Osteoblast (primary cell): ENCODE measurements around the gene NOTCH4. TPM values are rescaled to one million over a fixed set of nuclear protein-coding genes. Genes with fewer than 3 reads are reported as not detected.

ENCODE experiments used
- DNase-seq: peaks from one replicate; pipeline ENCODE4 v3.0.0; 2011; ENCODE audit warnings: low spot score, mixed read lengths; ENCODE audit not compliant: insufficient read length; ENCODE audit errors: missing footprints
- H2AFZ ChIP-seq: 2 replicates; pipeline ENCODE4 v1.6.0; 2011; ENCODE audit warnings: mild to moderate bottlenecking, low read length
- H3K27ac ChIP-seq: 2 replicates; pipeline ENCODE4 v1.5.1; 2011; ENCODE audit warnings: mild to moderate bottlenecking, low read depth, low read length, moderate library complexity
- H3K27me3 ChIP-seq: 2 replicates; pipeline ENCODE4 v1.6.0; 2012; ENCODE audit warnings: mild to moderate bottlenecking, control low read depth, inconsistent platforms, low read length, moderate library complexity; ENCODE audit not compliant: insufficient read depth
- H3K36me3 ChIP-seq: 2 replicates; pipeline ENCODE4 v1.5.1; 2011; ENCODE audit warnings: mild to moderate bottlenecking, low read length, control low read depth, moderate library complexity; ENCODE audit not compliant: insufficient read depth
- H3K4me1 ChIP-seq: 2 replicates; pipeline ENCODE4 v1.5.1; 2011; ENCODE audit warnings: mild to moderate bottlenecking, low read length, control low read depth, moderate library complexity; ENCODE audit not compliant: insufficient read depth
- H3K4me2 ChIP-seq: 2 replicates; pipeline ENCODE4 v1.6.0; 2011; ENCODE audit warnings: mild to moderate bottlenecking, low read length; ENCODE audit not compliant: insufficient read depth
- H3K4me3 ChIP-seq: fragments of 200-600 bp; sonication (generic); 3 replicates; pipeline ENCODE4 v1.5.1; 2012; ENCODE audit warnings: mild to moderate bottlenecking, low read length, inconsistent platforms; ENCODE audit not compliant: insufficient read depth
- H3K79me2 ChIP-seq: 2 replicates; pipeline ENCODE4 v1.6.0; 2012; ENCODE audit warnings: mild to moderate bottlenecking, low read length, control low read depth, inconsistent platforms; ENCODE audit not compliant: insufficient read depth
- H3K9me3 ChIP-seq: 2 replicates; pipeline ENCODE4 v1.5.1; 2011; ENCODE audit warnings: low read depth, low read length, control low read depth
- H4K20me1 ChIP-seq: 2 replicates; pipeline ENCODE4 v1.6.0; 2012; ENCODE audit warnings: mild to moderate bottlenecking, low read length, control low read depth; ENCODE audit not compliant: insufficient read depth
- total RNA-seq: library from RNA; depleted of rRNA; stranded (reverse); fragments of >200 nt; gene quantifications from 2 replicates; pipeline ENCODE4 v1.2.3, GENCODE V29; 2012
- TF ChIP-seq, protein P1 (sequence below): IDR thresholded peaks from 2 replicates; pipeline ENCODE4 v1.5.1; 2011; ENCODE audit warnings: mild to moderate bottlenecking, low read depth, low read length, moderate library complexity; ENCODE audit errors: extremely low read depth

NOTCH4 gene
- total RNA-seq, 1 donor = 1.1 TPM

DNA sequence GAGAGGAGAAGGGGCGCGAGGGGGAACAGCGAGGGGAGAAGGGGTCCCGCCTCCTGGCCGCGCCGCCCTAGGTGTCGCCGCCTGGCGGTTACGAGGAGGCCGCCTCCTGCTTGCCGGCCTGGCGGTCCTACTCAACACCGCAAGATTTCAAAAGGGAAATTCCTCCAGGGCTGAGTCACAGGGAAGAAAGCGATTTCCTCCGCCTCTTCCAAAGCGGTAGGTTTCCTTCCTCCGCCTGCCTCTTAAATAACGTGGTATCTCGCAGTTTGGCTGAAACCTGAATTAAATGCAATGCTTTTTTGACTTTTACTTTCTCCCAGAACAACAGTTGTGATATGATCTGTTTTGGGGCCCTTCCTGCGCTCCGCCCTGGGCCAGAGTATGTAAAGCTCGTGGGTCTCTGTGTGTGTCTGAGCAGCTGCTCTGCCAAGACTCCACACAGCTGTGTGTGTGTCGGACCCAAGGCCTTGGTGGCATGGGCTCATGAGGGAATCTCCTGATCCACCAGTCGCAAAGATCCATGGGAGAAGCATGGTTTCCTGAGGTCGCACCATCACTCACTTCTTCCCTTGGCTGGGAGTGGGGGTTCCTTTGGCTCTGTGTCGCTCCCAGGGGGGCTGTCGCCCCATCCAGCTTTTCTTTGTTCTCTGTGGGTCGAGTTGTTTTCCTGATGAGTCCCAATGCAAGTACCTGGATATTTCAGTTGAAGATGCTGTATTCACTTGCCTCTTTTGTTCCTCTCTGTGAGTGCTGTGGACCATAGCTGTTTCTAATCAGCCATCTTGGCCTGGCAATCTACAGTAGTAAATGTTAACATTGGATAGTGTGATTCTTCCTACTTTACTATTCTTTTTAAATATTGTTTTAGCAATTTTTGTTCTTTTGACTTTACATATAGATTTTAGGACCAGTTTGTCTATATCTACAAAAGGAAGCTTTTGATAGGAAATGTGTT is 31.6 kb upstream of the NOTCH4 start:
- Histone ChIP-seq H3K36me3 (no peaks in the 10 kb centered on the region), H3K9me3 (no peaks in the 10 kb centered on the region), H2AFZ (peak overlapping the region; percentile 98), H3K4me2 (peak overlapping the region; percentile 90), H3K79me2 (no peaks in the 10 kb centered on the region), H4K20me1 (no peaks in the 10 kb centered on the region), H3K4me3 (peak overlapping the region; percentile 68), H3K27ac (peak overlapping the region; percentile 22), H3K4me1 (peaks cover 5% of the 10 kb centered on the region), H3K27me3 (peaks cover 8% of the 10 kb centered on the region)
- TF ChIP-seq, protein P1, sequence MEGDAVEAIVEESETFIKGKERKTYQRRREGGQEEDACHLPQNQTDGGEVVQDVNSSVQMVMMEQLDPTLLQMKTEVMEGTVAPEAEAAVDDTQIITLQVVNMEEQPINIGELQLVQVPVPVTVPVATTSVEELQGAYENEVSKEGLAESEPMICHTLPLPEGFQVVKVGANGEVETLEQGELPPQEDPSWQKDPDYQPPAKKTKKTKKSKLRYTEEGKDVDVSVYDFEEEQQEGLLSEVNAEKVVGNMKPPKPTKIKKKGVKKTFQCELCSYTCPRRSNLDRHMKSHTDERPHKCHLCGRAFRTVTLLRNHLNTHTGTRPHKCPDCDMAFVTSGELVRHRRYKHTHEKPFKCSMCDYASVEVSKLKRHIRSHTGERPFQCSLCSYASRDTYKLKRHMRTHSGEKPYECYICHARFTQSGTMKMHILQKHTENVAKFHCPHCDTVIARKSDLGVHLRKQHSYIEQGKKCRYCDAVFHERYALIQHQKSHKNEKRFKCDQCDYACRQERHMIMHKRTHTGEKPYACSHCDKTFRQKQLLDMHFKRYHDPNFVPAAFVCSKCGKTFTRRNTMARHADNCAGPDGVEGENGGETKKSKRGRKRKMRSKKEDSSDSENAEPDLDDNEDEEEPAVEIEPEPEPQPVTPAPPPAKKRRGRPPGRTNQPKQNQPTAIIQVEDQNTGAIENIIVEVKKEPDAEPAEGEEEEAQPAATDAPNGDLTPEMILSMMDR = peak; percentile 55
- peak; percentile 94 for DNase-seq

GRCh38 chr6:32254761-32255198 is 30.9 kb upstream of the NOTCH4 start:
- peaks cover 8% of the 10 kb centered on the region for H3K27me3 ChIP-seq
- DNase-seq = no peak
- no peaks in the 10 kb centered on the region for H3K36me3 ChIP-seq
- H3K9me3 ChIP-seq = no peaks in the 10 kb centered on the region
- no peaks in the 10 kb centered on the region for H3K79me2 ChIP-seq
- TF ChIP-seq, protein P1 = no peak
- H3K4me2 ChIP-seq = peak overlapping the region; percentile 90
- H3K27ac ChIP-seq = no peak overlapping the region
- H4K20me1 ChIP-seq = no peaks in the 10 kb centered on the region
- peak overlapping the region; percentile 68 for H3K4me3 ChIP-seq
- peak overlapping the region; percentile 98 for H2AFZ ChIP-seq
- H3K4me1 ChIP-seq = peaks cover 5% of the 10 kb centered on the region

GRCh38 chr6:32252331-32253009 is 28.6 kb upstream of the NOTCH4 start:
- no peak overlapping the region for H3K27ac ChIP-seq
- no peaks in the 10 kb centered on the region for H4K20me1 ChIP-seq
- peaks cover 5% of the 10 kb centered on the region for H3K4me1 ChIP-seq
- H3K27me3 ChIP-seq = peaks cover 8% of the 10 kb centered on the region
- no peaks in the 10 kb centered on the region for H3K36me3 ChIP-seq
- H2AFZ ChIP-seq = no peak overlapping the region
- TF ChIP-seq, protein P1 = no peak
- no peaks in the 10 kb centered on the region for H3K9me3 ChIP-seq
- no peaks in the 10 kb centered on the region for H3K79me2 ChIP-seq
- DNase-seq = no peak
- H3K4me3 ChIP-seq = no peak overlapping the region
- no peak overlapping the region for H3K4me2 ChIP-seq

GRCh38 chr6:32249262-32249661 is 25.4 kb upstream of the NOTCH4 start:
- H3K27ac ChIP-seq = no peak overlapping the region
- H3K27me3 ChIP-seq = peaks cover 14% of the 10 kb centered on the region
- no peaks in the 10 kb centered on the region for H3K36me3 ChIP-seq
- H2AFZ ChIP-seq = no peak overlapping the region
- no peak for DNase-seq
- H3K4me3 ChIP-seq = no peak overlapping the region
- H3K4me1 ChIP-seq = no peaks in the 10 kb centered on the region
- no peaks in the 10 kb centered on the region for H4K20me1 ChIP-seq
- no peaks in the 10 kb centered on the region for H3K79me2 ChIP-seq
- TF ChIP-seq, protein P1 = no peak
- H3K9me3 ChIP-seq = no peaks in the 10 kb centered on the region
- no peak overlapping the region for H3K4me2 ChIP-seq
